ENCODE results near the gene MPPED2. TPM values are rescaled to one million over a fixed set of nuclear protein-coding genes. Genes with fewer than 3 reads are reported as not detected.

Gene MPPED2
- total RNA-seq, 1 donor from 2014 or later: 1.6 TPM

DNA sequence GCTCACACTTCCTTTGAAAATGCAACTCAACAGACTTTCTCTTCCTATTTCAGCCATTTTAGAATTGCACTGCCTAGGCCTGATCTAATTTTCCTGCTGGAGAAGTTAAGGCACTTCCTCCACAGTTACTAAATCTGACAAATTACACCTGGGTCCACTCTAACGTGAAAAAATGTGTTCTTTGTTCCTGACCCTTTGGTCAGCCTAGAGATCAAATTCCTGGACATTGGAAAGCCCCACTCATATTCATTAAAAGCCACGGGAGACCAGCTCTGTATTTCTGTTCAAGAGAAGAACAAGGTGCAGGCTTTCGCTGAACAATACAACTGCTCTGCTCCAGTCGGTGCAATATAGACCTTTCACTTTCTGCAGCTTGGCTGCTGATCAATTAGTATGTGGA is 96.6 kb downstream of the MPPED2 start:
- Mint-ChIP-seq H3K9me3 (ENCODE audit: unreplicated experiment) (no peaks in the 10 kb centered on the region), H3K4me3 (ENCODE audit: unreplicated experiment) (no peak overlapping the region), H3K4me1 (ENCODE audit: low read depth, unreplicated experiment) (peaks cover 30% of the 10 kb centered on the region), H3K36me3 (ENCODE audit: low read depth, unreplicated experiment) (no peaks in the 10 kb centered on the region), H3K27ac (ENCODE audit: unreplicated experiment) (no peak overlapping the region), H3K27me3 (ENCODE audit: low read depth, unreplicated experiment) (no peaks in the 10 kb centered on the region)
- Histone ChIP-seq H3K4me2 (ENCODE audit: low read length) (no peak overlapping the region), H3K9ac (ENCODE audit: low read length) (no peak overlapping the region), H3K4me1 (ENCODE audit: insufficient read depth, low read length) (peaks cover 3% of the 10 kb centered on the region), H3K4me3 (ENCODE audit: insufficient read depth, low read depth, low read length) (no peak overlapping the region), H3K36me3 (ENCODE audit: insufficient read depth, low read length) (no peaks in the 10 kb centered on the region), H4K20me1 (ENCODE audit: insufficient read depth, low read length) (no peaks in the 10 kb centered on the region), H3K27me3 (ENCODE audit: insufficient read depth, low read length) (no peaks in the 10 kb centered on the region), H3K27ac (ENCODE audit: low read depth, low read length) (no peak overlapping the region), H2AFZ (ENCODE audit: low read depth, low read length) (no peak overlapping the region), H3K9me3 (ENCODE audit: insufficient read depth, low read depth, low read length) (no peaks in the 10 kb centered on the region), H3K79me2 (ENCODE audit: insufficient read depth, low read length) (no peaks in the 10 kb centered on the region)
- TF ChIP-seq EZH2 (IDR thresholded peaks at IDR 0.05; ENCODE audit: insufficient read depth, low read length): no peak
- TF ChIP-seq, protein P1, sequence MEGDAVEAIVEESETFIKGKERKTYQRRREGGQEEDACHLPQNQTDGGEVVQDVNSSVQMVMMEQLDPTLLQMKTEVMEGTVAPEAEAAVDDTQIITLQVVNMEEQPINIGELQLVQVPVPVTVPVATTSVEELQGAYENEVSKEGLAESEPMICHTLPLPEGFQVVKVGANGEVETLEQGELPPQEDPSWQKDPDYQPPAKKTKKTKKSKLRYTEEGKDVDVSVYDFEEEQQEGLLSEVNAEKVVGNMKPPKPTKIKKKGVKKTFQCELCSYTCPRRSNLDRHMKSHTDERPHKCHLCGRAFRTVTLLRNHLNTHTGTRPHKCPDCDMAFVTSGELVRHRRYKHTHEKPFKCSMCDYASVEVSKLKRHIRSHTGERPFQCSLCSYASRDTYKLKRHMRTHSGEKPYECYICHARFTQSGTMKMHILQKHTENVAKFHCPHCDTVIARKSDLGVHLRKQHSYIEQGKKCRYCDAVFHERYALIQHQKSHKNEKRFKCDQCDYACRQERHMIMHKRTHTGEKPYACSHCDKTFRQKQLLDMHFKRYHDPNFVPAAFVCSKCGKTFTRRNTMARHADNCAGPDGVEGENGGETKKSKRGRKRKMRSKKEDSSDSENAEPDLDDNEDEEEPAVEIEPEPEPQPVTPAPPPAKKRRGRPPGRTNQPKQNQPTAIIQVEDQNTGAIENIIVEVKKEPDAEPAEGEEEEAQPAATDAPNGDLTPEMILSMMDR (IDR thresholded peaks at IDR 0.05; ENCODE audit: insufficient read depth, low read depth, low read length): no peak
- no peak for FAIRE-seq
- DNase-seq (ENCODE audit: low read depth): no peak

GRCh38 chr11:30489076-30489475 is 97.1 kb downstream of the MPPED2 start:
- H3K79me2 ChIP-seq (ENCODE audit: insufficient read depth, low read length): no peaks in the 10 kb centered on the region
- no peaks in the 10 kb centered on the region for H3K27me3 Mint-ChIP-seq (ENCODE audit: low read depth, unreplicated experiment)
- DNase-seq (ENCODE audit: low read depth) (no peak), FAIRE-seq (no peak)
- H3K9me3 ChIP-seq (ENCODE audit: insufficient read depth, low read depth, low read length): no peaks in the 10 kb centered on the region
- H3K4me1 ChIP-seq (ENCODE audit: insufficient read depth, low read length): peaks cover 3% of the 10 kb centered on the region
- H3K9ac ChIP-seq (ENCODE audit: low read length): no peak overlapping the region
- H3K36me3 Mint-ChIP-seq (ENCODE audit: low read depth, unreplicated experiment): no peaks in the 10 kb centered on the region
- no peaks in the 10 kb centered on the region for H4K20me1 ChIP-seq (ENCODE audit: insufficient read depth, low read length)
- H3K27ac Mint-ChIP-seq (ENCODE audit: unreplicated experiment): no peak overlapping the region
- TF ChIP-seq, protein P1 (IDR thresholded peaks at IDR 0.05; ENCODE audit: insufficient read depth, low read depth, low read length): no peak
- TF ChIP-seq EZH2 (IDR thresholded peaks at IDR 0.05; ENCODE audit: insufficient read depth, low read length): no peak
- peaks cover 30% of the 10 kb centered on the region for H3K4me1 Mint-ChIP-seq (ENCODE audit: low read depth, unreplicated experiment)
- no peak overlapping the region for H3K4me3 Mint-ChIP-seq (ENCODE audit: unreplicated experiment)
- no peaks in the 10 kb centered on the region for H3K9me3 Mint-ChIP-seq (ENCODE audit: unreplicated experiment)
- H3K27me3 ChIP-seq (ENCODE audit: insufficient read depth, low read length): no peaks in the 10 kb centered on the region
- no peaks in the 10 kb centered on the region for H3K36me3 ChIP-seq (ENCODE audit: insufficient read depth, low read length)
- no peak overlapping the region for H3K4me3 ChIP-seq (ENCODE audit: insufficient read depth, low read depth, low read length)
- no peak overlapping the region for H3K4me2 ChIP-seq (ENCODE audit: low read length)
- H3K27ac ChIP-seq (ENCODE audit: low read depth, low read length): no peak overlapping the region
- H2AFZ ChIP-seq (ENCODE audit: low read depth, low read length): no peak overlapping the region

DNA sequence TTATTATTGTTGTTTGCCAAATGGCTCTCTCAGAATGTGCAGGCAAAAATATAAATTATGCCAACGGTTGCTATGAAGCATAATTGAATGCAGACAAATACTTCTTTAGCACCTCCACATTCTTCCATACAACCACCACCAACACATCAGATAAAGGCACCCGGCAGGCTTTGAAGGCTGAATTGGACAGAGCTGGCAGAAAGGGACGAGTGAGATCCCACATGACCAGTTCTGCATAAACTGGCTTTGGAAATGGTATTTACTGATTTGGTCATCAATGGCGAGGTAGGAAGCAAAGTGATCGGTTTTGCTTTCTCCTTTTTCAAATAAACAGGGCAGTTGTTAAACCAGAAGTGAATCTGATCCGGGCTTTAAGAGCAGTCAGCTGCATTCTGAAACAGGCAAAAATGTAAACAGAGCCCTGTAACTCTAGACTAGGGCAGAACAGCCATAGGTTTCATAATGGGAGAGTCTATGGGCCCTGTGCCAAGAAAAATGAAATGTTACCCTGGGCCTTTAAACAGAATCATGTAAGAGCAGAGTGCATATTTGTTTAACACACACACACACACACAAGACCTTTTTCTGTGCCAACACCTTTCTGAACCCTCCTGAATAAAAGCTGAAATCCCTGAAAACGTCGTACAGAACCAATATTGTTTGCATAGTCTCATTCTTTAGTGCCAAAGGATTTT is 97.7 kb downstream of the MPPED2 start:
- no peaks in the 10 kb centered on the region for H3K9me3 Mint-ChIP-seq (ENCODE audit: unreplicated experiment)
- Histone ChIP-seq H3K79me2 (ENCODE audit: insufficient read depth, low read length) (no peaks in the 10 kb centered on the region), H3K27ac (ENCODE audit: low read depth, low read length) (no peak overlapping the region), H3K4me3 (ENCODE audit: insufficient read depth, low read depth, low read length) (no peak overlapping the region), H3K9me3 (ENCODE audit: insufficient read depth, low read depth, low read length) (no peaks in the 10 kb centered on the region), H3K9ac (ENCODE audit: low read length) (no peak overlapping the region), H2AFZ (ENCODE audit: low read depth, low read length) (peak overlapping the region; percentile 28), H3K27me3 (ENCODE audit: insufficient read depth, low read length) (no peaks in the 10 kb centered on the region), H3K4me1 (ENCODE audit: insufficient read depth, low read length) (peaks cover 3% of the 10 kb centered on the region), H3K4me2 (ENCODE audit: low read length) (peak overlapping the region; percentile 71), H4K20me1 (ENCODE audit: insufficient read depth, low read length) (no peaks in the 10 kb centered on the region), H3K36me3 (ENCODE audit: insufficient read depth, low read length) (no peaks in the 10 kb centered on the region)
- FAIRE-seq (no peak), DNase-seq (ENCODE audit: low read depth) (peak; percentile 43)
- H3K27me3 Mint-ChIP-seq (ENCODE audit: low read depth, unreplicated experiment): no peaks in the 10 kb centered on the region
- H3K36me3 Mint-ChIP-seq (ENCODE audit: low read depth, unreplicated experiment): no peaks in the 10 kb centered on the region
- TF ChIP-seq, protein P1 (IDR thresholded peaks at IDR 0.05; ENCODE audit: insufficient read depth, low read depth, low read length): no peak
- TF ChIP-seq EZH2 (IDR thresholded peaks at IDR 0.05; ENCODE audit: insufficient read depth, low read length): no peak
- H3K4me1 Mint-ChIP-seq (ENCODE audit: low read depth, unreplicated experiment): peaks cover 30% of the 10 kb centered on the region
- H3K27ac Mint-ChIP-seq (ENCODE audit: unreplicated experiment): peak overlapping the region; percentile 4
- H3K4me3 Mint-ChIP-seq (ENCODE audit: unreplicated experiment): no peak overlapping the region
